COLO668 (cell line): ENCODE data around the gene RXRB.

Source experiments
- DNase-seq: peaks from one replicate; lab custom pipeline; 2025; ENCODE audit not compliant: unreplicated experiment; lab: John Stamatoyannopoulos, UW

Gene RXRB

GRCh38 chr6:33177552-33178446, 22.7 kb downstream of the RXRB start:
- no peak for DNase-seq

DNA sequence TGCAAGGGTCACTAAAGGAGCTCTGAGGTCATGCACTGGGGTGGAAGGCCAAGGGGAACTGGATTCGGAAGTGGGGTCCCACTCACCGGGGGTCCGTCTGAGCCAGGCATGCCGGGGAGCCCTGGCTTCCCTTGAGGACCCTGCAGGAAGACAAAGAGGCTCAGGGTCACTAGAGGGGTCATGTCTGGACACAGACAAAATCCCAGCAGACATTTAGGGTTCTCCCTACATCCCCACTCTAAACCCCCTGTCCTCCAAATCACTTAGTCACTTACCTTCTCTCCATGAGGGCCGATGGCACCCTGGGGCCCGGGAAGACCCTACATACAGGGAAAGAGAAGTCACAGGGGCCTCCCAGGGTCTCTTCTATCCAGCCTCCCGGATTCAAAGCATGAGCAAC, 23.6 kb downstream of the RXRB start:
- DNase-seq = no peak

- DNase-seq = no peak
Measured at GRCh38 chr6:33175436-33176069, 24.9 kb downstream of the RXRB start.

DNA sequence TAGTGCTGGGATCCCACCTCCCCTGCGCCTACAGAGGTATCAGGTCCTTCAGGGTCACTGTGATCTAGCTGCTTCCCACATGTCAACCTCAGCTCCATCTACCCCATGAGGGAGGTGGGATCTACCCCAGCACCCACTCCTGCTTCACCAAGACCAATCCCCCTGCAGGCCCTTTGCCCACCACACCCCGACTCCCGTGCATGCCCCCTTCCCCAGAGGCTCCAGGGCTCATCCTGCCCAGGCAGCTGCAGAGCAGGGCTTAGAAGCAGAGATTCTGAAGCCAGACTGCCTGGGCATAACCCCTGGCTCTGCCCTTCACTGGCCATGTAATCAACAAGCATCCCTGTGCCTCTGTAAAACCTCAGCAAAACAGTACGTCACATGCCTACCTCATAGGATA, 25.7 kb downstream of the RXRB start:
- no peak for DNase-seq

DNA sequence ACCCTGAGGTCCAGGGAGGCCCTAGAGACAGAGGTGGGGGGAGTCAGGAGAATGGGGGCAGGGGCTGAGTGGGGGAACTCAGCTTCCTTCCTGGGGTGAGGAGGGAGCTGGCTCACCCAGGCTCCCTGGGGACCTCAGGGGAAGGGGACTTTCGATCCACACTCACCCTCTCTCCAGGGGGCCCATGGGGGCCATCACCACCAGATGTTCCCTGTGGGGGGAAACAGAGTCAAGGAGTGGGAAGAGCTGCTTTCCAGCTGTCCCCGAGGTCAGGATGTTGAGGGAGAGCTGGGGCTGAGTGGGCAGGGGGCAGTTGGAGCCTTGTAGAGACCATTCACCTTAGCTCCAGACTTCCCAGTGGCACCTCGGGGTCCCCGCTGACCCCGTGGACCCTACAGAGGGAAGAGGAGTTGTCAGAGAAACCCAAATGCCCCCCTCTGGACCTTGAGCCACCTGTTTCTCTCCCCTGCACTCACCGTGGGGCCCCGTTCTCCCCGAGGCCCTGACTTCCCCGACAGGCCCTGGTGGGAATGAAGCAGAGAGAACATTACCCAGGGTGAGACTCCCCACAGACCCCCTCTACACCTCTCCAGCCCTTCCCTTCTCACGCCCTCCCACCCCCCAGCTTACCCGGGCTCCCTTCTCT, 26.8 kb downstream of the RXRB start:
- DNase-seq = no peak

GRCh38 chr6:33172688-33173534, 27.6 kb downstream of the RXRB start:
- DNase-seq = no peak

DNA sequence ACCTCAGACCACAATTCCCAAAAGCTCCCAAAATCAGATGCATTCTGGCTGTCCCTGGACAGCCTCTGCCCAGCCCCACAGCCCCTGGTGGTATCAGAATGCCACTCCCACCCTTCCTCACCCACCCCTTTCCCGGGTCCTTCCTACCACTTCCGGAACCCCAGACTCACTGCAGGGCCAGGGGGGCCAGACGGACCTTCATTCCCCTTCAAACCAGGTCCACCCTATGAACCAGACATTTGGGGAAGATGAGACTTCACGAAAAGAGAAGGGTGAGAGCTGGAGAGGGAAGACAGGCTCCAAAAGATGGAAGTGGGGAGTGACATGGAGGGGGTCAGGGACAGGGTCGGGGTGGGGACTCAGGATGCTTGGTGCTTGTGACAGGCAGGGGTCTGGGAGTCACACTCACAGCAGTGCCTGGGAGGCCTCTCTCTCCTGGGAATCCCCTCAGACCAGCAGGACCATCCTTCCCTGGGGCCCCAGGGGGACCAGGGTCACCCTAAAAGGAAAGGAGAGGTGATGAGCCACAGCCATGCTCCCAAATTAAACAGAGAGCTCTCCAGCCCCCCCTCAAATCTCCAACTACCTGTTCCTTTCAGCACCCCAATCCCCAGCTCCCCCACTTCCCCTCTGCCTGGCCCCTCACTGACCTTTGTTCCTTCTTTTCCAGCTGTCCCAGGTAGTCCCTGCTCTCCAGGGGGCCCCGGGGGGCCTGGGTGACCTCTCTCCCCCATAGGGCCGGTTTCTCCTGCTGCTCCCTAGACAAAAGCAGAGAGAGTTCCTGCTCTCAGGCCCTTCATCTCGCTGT, 28.4 kb downstream of the RXRB start:
- DNase-seq = no peak

DNA sequence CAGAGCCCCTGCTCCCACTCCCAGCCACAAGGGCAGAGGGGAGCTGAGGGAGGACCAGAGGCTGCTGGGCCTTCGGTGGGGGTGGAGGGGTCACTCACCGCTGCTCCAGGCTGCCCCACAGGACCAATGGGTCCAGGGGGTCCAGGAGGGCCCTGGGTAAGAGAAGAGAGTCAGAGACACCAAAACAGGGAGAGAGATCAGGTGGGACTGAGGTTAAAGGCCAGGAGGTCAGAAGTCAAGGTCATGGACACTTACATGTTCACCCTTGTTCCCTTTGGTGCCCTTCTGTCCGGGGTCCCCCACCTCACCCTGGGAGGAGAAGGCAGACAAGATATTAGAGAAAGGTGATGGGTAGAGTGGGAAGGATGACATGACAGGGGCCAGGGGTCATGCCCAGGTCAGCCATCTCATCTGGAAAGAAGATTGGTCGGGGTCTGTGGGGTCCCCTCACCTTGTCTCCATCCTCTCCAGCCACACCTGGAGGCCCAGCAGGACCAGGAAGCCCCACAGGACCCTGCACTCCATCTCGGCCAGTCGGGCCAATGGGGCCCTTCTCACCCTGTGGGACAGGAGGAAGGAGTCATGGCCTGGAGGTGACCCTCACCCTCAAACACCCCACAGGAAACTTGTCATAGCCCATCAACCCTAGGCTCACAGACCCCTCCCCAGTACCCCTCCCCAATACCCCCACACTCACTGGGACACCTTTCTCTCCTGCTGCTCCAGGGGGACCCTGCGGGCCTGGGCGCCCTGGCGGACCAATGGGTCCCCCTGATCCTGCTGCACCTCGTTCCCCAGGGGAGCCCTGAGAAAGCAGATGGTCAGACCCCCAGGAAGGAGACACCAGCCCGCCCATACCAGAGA, 29.2 kb downstream of the RXRB start:
- DNase-seq = no peak

DNA sequence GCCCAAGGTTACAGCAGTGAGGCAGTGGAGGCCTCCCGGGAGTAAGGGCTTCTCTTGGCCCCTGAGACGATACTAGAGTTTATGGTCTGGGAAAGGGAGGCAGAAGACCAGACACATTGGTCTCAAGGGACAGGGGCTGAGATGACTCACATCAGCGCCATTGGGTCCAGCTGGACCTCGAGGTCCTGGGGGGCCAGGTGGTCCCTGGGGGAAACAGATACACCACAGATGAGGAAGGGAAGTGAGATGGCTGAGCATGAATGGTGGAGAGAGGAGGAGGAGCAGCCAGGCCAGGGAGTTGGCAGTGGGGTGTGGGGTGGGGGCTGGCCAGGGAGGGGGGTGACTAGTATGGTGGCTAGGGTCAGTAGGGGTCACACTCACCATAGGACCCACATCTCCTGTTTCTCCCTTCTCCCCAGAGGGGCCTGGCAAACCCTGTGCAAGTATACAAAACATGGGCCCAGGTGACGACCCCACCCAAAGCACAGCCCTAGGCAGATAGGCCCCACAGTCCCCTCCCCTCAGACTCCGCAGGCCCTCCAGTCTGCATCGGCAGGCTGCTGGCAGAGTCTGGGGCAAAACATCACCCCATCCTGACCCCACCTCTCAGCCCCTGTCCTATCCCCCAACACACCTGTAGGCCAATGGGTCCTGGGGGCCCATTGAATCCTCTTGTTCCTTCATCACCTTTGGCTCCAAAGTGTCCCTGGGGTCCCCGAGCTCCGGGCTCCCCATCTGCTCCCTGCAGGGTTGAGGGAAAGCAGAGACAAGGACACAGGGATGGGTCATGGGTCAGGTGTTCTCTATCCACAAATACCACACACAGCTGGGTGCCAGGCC, 30.1 kb downstream of the RXRB start:
- DNase-seq = no peak

DNA sequence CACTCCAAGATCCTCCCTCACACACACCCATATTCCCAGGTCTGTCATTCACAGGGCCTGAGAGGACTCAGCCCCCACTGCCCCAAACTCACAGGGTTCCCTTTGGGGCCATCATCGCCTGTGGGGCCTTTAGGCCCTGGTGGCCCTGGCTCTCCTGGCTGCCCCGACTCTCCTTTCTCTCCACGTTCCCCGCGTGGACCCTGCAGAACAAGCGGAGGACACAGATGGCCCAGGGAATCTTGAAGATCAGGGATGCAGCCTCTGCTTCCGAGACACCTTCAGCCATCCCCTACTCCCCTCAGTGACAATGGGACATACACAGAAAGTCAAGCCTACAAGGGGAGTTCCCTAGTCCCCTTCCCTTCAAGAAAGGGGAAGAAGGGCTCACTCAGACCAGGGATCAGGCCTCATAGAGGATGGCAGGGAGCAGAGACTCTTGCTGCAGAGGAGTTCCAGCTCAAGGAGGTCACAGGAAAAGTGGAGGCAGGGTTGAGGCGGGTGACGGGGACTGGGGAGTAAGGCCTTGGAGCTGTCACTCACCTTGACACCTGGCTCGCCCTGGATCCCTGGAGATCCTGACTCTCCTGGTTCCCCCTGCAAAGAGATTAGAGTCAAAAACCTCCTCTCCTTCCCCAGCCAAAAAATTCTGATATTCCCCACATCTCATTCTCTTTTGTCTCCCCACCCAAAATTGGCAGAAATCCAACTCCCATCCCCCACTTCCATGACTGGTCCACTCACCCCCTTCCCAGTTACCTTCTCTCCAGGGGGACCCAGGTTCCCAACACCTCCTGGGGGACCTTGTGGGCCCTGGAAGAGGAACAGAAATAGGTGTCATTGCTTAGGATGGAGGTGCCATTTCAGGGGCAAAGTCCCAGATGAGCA, 30.9 kb downstream of the RXRB start:
- DNase-seq = no peak

DNA sequence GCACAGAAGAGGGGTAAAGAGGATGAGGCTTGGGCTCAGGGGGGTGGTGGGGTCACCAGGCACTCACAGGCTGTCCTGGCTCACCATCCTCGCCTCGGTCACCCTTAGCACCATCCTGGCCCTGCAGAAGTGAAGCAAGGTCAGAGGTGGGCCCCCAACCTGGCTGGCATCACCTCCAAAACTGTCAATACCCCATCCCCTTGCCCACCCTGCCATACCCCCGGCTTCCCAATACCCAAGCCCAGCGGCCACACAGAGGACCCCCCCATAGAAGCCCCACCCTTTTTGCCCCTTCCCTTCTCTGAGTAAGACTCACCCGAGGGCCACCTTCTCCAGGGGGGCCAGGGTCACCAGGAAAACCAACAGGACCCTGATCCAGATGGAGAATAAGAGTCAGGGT, 31.8 kb downstream of the RXRB start:
- DNase-seq = no peak

DNA sequence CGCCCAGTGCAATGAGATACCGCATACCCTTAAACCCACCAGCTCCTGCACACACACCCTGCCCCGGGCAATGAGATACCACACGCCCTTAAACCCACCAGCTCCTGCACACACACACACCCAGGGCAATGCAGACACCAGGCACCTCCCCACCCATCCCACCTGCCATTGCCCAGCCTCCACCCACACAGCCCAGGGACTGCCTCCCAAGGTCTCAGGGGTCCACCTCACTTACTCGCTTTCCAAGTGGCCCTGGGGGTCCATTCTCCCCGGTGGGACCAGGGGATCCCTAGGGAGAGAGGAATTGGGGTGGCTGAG, 32.2 kb downstream of the RXRB start:
- DNase-seq = no peak

GRCh38 chr6:33167374-33168283, 32.8 kb downstream of the RXRB start:
- no peak for DNase-seq

GRCh38 chr6:33166811-33167210, 33.7 kb downstream of the RXRB start:
- no peak for DNase-seq

GRCh38 chr6:33166363-33166762, 34.1 kb downstream of the RXRB start:
- no peak for DNase-seq

GRCh38 chr6:33165581-33166258, 34.7 kb downstream of the RXRB start:
- no peak for DNase-seq
